Measurements from ENCODE around the gene PTGR2.
"Not testable (repeated sequence)": the region's sequence is repeated elsewhere in the genome, so short reads cannot be mapped to it uniquely, and the experiment has no call there.

The PTGR2 gene

GRCh38 chr14:73851567-73852382 is at the start of gene PTGR2:
TSS of gene PTGR2 (plus strand) at chr14:73851831. CDS start at chr14:73858863, 7,032 bp downstream.
- in situ Hi-C loops (cut with MboI; ENCODE audit: low sequenced_read_pairs) = no loop called here

GRCh38 chr14:73802431-73803188 is 49.0 kb upstream of the PTGR2 start:
- in situ Hi-C loops (cut with MboI; ENCODE audit: low sequenced_read_pairs) = no loop called here

- in situ Hi-C loops (cut with MboI; ENCODE audit: low sequenced_read_pairs) = no loop called here
These were observed 47.0 kb upstream of the PTGR2 start for GRCh38 chr14:73804636-73805035.

GRCh38 chr14:73807457-73807856 is 44.2 kb upstream of the PTGR2 start:
- in situ Hi-C loops (cut with MboI; ENCODE audit: low sequenced_read_pairs) = no loop called here

GRCh38 chr14:73809391-73809790 is 42.2 kb upstream of the PTGR2 start:
- in situ Hi-C loops (cut with MboI; ENCODE audit: low sequenced_read_pairs) = no loop called here

- in situ Hi-C loops (cut with MboI; ENCODE audit: low sequenced_read_pairs) = no loop called here
These were observed 41.0 kb upstream of the PTGR2 start for GRCh38 chr14:73810478-73811163.

- in situ Hi-C loops (cut with MboI; ENCODE audit: low sequenced_read_pairs) = no loop called here
These were observed 40.5 kb upstream of the PTGR2 start for GRCh38 chr14:73811164-73811503.

- in situ Hi-C loops (cut with MboI; ENCODE audit: low sequenced_read_pairs) = no loop called here
These were observed 37.5 kb upstream of the PTGR2 start for GRCh38 chr14:73814153-73814552.

GRCh38 chr14:73815849-73816248 is 35.8 kb upstream of the PTGR2 start:
- in situ Hi-C loops (cut with MboI; ENCODE audit: low sequenced_read_pairs) = no loop called here

- in situ Hi-C loops (cut with MboI; ENCODE audit: low sequenced_read_pairs) = no loop called here
These were observed 35.2 kb upstream of the PTGR2 start for GRCh38 chr14:73816393-73816816.

GRCh38 chr14:73817020-73817655 is 34.5 kb upstream of the PTGR2 start:
- in situ Hi-C loops (cut with MboI; ENCODE audit: low sequenced_read_pairs) = no loop called here

GRCh38 chr14:73818821-73819220 is 32.8 kb upstream of the PTGR2 start:
- in situ Hi-C loops (cut with MboI; ENCODE audit: low sequenced_read_pairs) = no loop called here

- in situ Hi-C loops (cut with MboI; ENCODE audit: low sequenced_read_pairs) = no loop called here
These were observed 31.0 kb upstream of the PTGR2 start for GRCh38 chr14:73820631-73821030.

- in situ Hi-C loops (cut with MboI; ENCODE audit: low sequenced_read_pairs) = no loop called here
These were observed 28.2 kb upstream of the PTGR2 start for GRCh38 chr14:73823339-73823885.

- in situ Hi-C loops (cut with MboI; ENCODE audit: low sequenced_read_pairs) = no loop called here
These were observed 27.5 kb upstream of the PTGR2 start for GRCh38 chr14:73824127-73824526.

- in situ Hi-C loops (cut with MboI; ENCODE audit: low sequenced_read_pairs) = no loop called here
These were observed 27.1 kb upstream of the PTGR2 start for GRCh38 chr14:73824536-73824935.

- in situ Hi-C loops (cut with MboI; ENCODE audit: low sequenced_read_pairs) = no loop called here
These were observed 26.0 kb upstream of the PTGR2 start for GRCh38 chr14:73825551-73826188.

- in situ Hi-C loops (cut with MboI; ENCODE audit: low sequenced_read_pairs) = not testable (repeated sequence)
These were observed 24.4 kb upstream of the PTGR2 start for GRCh38 chr14:73827190-73827589.

GRCh38 chr14:73829071-73829470 is 22.6 kb upstream of the PTGR2 start:
- in situ Hi-C loops (cut with MboI; ENCODE audit: low sequenced_read_pairs) = no loop called here

Measured in HL-60/S4 treated with retinoic acid at 250 ng/mL for 4 days and 3 days (cell line).